ENCODE results near the gene VILL.

The VILL gene

GRCh38 chr3:37997342-37997741 is 6.8 kb downstream of the VILL start:
- DNase-seq (ENCODE audit: low spot score): peak; percentile 12
- TF ChIP-seq CTCF (IDR thresholded peaks at IDR 0.05; ENCODE audit: borderline replicate concordance, control extremely low read depth, extremely low read depth, insufficient read depth, missing control alignments): no peak
- in situ Hi-C loops (cut with MboI; ENCODE audit: low sequenced_read_pairs, unreplicated experiment): no loop called here

GRCh38 chr3:37997791-37998370 is 7.3 kb downstream of the VILL start:
- no peak for TF ChIP-seq CTCF (IDR thresholded peaks at IDR 0.05; ENCODE audit: borderline replicate concordance, control extremely low read depth, extremely low read depth, insufficient read depth, missing control alignments)
- in situ Hi-C loops (cut with MboI; ENCODE audit: low sequenced_read_pairs, unreplicated experiment): no loop called here
- no peak for DNase-seq (ENCODE audit: low spot score)

GRCh38 chr3:37999836-38000235 is 9.2 kb downstream of the VILL start:
- no peak for DNase-seq (ENCODE audit: low spot score)
- in situ Hi-C loops (cut with MboI; ENCODE audit: low sequenced_read_pairs, unreplicated experiment): no loop called here
- no peak for TF ChIP-seq CTCF (IDR thresholded peaks at IDR 0.05; ENCODE audit: borderline replicate concordance, control extremely low read depth, extremely low read depth, insufficient read depth, missing control alignments)

GRCh38 chr3:38000242-38000916 is 9.8 kb downstream of the VILL start:
- no peak for DNase-seq (ENCODE audit: low spot score)
- in situ Hi-C loops (cut with MboI; ENCODE audit: low sequenced_read_pairs, unreplicated experiment): no loop called here
- TF ChIP-seq CTCF (IDR thresholded peaks at IDR 0.05; ENCODE audit: borderline replicate concordance, control extremely low read depth, extremely low read depth, insufficient read depth, missing control alignments): no peak

- TF ChIP-seq CTCF (IDR thresholded peaks at IDR 0.05; ENCODE audit: borderline replicate concordance, control extremely low read depth, extremely low read depth, insufficient read depth, missing control alignments): no peak
- in situ Hi-C loops (cut with MboI; ENCODE audit: low sequenced_read_pairs, unreplicated experiment): no loop called here
- no peak for DNase-seq (ENCODE audit: low spot score)
Measured at GRCh38 chr3:38000965-38001455, 10.4 kb downstream of the VILL start.

GRCh38 chr3:38001456-38002081 is 11.0 kb downstream of the VILL start:
- in situ Hi-C loops (cut with MboI; ENCODE audit: low sequenced_read_pairs, unreplicated experiment): no loop called here
- TF ChIP-seq CTCF (IDR thresholded peaks at IDR 0.05; ENCODE audit: borderline replicate concordance, control extremely low read depth, extremely low read depth, insufficient read depth, missing control alignments): no peak
- DNase-seq (ENCODE audit: low spot score): peak; percentile 16

Measured in GM13976 (cell line).